Parathyroid adenoma (tissue), 2 donors: ENCODE data around the gene AKAP9.

Source experiments
- H2AFZ ChIP-seq: fragments of 300-600 bp; sonication (generic); one replicate; pipeline ENCODE4 v1.7.0; 2017; ENCODE audit warnings: antibody characterized with exemption, mild to moderate bottlenecking
- H3K27ac ChIP-seq: fragments of 300-600 bp; sonication (generic); one replicate; pipeline ENCODE4 v1.7.0; 2017
- H3K27me3 ChIP-seq: fragments of 300-600 bp; sonication (generic); one replicate; pipeline ENCODE4 v1.7.0; 2017; ENCODE audit warnings: low read length; ENCODE audit not compliant: control insufficient read depth, insufficient read depth
- H3K36me3 ChIP-seq: fragments of 300-600 bp; sonication (generic); one replicate; pipeline ENCODE4 v1.7.0; 2017; ENCODE audit warnings: low read length; ENCODE audit not compliant: control insufficient read depth, insufficient read depth
- H3K4me1 ChIP-seq: fragments of 300-600 bp; sonication (generic); one replicate; pipeline ENCODE4 v1.7.0; 2017; ENCODE audit warnings: control low read depth
- H3K4me2 ChIP-seq: fragments of 300-600 bp; sonication (generic); one replicate; pipeline ENCODE4 v1.7.0; 2017; ENCODE audit warnings: low read length
- H3K4me3 ChIP-seq: fragments of 300-600 bp; sonication (generic); one replicate; pipeline ENCODE4 v1.7.0; 2017; ENCODE audit warnings: low read depth, low read length
- H3K79me2 ChIP-seq: fragments of 300-600 bp; sonication (generic); one replicate; pipeline ENCODE4 v1.7.0; 2017; ENCODE audit warnings: control low read depth
- H3K9ac ChIP-seq: fragments of 300-600 bp; sonication (generic); one replicate; pipeline ENCODE4 v1.7.0; 2017; ENCODE audit warnings: mild to moderate bottlenecking
- H3K9me3 ChIP-seq: fragments of 300-600 bp; sonication (generic); one replicate; pipeline ENCODE4 v1.7.0; 2017; ENCODE audit warnings: low read length; ENCODE audit not compliant: control insufficient read depth
- TF ChIP-seq, protein P1 (sequence below): fragments of 300-600 bp; sonication (generic); IDR thresholded peaks from one replicate; pipeline ENCODE4 v1.7.0; 2017; ENCODE audit warnings: antibody characterized with exemption, mild to moderate bottlenecking
- donor health status: primary hyperparathyroidism.

AKAP9 gene

DNA sequence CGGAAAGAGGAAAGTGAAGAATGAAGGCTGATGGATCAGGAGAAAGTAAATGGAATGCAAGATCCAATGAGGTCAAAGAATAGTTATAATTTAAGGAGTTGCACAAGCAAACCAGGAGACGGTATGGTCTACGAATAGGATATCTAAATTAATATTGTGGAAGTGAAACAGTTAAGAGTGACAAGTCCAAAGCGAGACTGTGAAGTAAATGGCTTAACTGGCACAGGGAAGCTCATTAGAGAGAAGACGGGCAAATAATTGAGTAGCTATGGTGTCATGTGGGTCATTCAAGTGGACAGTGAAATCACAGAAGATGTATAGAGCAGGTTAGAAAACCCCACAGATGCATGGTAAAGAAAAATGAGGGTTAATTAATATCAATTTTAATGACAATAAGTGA lies 190.4 kb downstream of the AKAP9 start:
- H3K27me3 ChIP-seq, result no peaks in the 10 kb centered on the region
- no peak overlapping the region for H3K27ac ChIP-seq
- H3K36me3 ChIP-seq, result no peaks in the 10 kb centered on the region
- peaks cover 3% of the 10 kb centered on the region for H3K4me1 ChIP-seq
- TF ChIP-seq, protein P1, sequence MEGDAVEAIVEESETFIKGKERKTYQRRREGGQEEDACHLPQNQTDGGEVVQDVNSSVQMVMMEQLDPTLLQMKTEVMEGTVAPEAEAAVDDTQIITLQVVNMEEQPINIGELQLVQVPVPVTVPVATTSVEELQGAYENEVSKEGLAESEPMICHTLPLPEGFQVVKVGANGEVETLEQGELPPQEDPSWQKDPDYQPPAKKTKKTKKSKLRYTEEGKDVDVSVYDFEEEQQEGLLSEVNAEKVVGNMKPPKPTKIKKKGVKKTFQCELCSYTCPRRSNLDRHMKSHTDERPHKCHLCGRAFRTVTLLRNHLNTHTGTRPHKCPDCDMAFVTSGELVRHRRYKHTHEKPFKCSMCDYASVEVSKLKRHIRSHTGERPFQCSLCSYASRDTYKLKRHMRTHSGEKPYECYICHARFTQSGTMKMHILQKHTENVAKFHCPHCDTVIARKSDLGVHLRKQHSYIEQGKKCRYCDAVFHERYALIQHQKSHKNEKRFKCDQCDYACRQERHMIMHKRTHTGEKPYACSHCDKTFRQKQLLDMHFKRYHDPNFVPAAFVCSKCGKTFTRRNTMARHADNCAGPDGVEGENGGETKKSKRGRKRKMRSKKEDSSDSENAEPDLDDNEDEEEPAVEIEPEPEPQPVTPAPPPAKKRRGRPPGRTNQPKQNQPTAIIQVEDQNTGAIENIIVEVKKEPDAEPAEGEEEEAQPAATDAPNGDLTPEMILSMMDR, result no peak
- H3K9me3 ChIP-seq, result no peaks in the 10 kb centered on the region
- H3K4me2 ChIP-seq, result no peak overlapping the region
- peaks cover 4% of the 10 kb centered on the region for H3K79me2 ChIP-seq
- H3K4me3 ChIP-seq, result no peak overlapping the region
- no peak overlapping the region for H3K9ac ChIP-seq
- H2AFZ ChIP-seq, result no peak overlapping the region

DNA sequence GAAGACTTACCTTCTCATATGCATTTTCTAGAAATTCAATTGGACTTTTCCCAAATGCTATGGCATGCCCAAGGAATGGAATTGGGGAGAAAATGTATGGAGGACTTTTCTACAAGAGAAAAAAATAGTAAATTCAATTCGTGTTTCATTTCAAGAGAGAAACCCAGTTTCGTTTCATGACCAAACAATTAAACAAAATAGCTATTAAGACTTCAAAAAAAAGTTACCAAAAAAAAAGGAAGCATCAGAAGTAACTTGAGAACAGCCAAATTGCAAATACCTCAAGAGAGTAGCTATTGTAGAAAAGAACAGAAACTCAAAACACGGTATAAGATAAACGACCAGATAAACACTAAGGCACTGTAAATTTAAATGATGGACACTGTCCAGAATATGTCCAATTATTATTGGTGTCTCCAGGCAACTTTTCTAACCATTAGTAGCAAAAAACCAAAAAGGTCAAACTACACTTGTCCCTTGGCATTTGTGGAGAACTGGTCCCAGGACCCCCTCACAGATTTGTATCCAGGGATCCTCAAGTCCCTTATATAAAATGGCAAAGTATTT lies 191.2 kb downstream of the AKAP9 start:
- Histone ChIP-seq H3K4me2 (no peak overlapping the region), H3K27ac (no peak overlapping the region), H2AFZ (no peak overlapping the region), H3K4me1 (peaks cover 3% of the 10 kb centered on the region), H3K27me3 (no peaks in the 10 kb centered on the region), H3K9me3 (no peaks in the 10 kb centered on the region), H3K4me3 (no peak overlapping the region), H3K79me2 (peaks cover 4% of the 10 kb centered on the region), H3K9ac (no peak overlapping the region), H3K36me3 (no peaks in the 10 kb centered on the region)
- TF ChIP-seq, protein P1, result no peak

DNA sequence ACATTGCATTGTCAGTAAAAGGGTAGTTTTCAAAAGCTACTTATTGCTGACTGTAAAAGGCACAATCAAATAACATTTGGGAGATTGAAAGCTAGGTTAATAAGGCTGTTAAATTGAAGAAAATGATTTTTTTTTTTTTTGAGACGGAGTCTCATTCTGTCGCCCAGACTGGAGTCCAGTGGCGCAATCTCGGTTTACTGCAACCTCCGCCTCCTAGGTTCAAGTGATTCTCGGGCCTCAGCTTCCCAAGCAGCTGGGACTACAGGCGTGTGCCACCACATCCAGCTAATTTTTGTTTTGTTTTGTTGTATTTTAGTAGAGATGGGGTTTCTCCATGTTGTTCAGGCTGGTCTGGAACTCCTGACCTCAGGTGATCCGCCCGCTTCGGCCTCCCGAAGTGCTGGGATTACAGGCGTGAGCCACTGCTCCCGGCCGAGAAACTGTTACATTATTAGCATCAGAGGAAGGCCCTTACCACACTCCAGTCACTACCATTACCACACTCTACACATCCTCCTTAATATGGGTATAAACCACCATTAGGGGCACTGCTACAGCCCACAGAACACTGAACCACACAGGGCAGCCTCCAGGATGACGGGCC lies 192.6 kb downstream of the AKAP9 start:
- Histone ChIP-seq H3K36me3 (no peaks in the 10 kb centered on the region), H3K4me2 (peak overlapping the region; percentile 86), H3K27me3 (no peaks in the 10 kb centered on the region), H2AFZ (peak overlapping the region; percentile 93), H3K4me1 (peaks cover 3% of the 10 kb centered on the region), H3K9me3 (no peaks in the 10 kb centered on the region), H3K9ac (peak overlapping the region; percentile 48), H3K79me2 (peaks cover 4% of the 10 kb centered on the region), H3K4me3 (peak overlapping the region; percentile 88), H3K27ac (peak overlapping the region; percentile 96)
- TF ChIP-seq, protein P1, result no peak

DNA sequence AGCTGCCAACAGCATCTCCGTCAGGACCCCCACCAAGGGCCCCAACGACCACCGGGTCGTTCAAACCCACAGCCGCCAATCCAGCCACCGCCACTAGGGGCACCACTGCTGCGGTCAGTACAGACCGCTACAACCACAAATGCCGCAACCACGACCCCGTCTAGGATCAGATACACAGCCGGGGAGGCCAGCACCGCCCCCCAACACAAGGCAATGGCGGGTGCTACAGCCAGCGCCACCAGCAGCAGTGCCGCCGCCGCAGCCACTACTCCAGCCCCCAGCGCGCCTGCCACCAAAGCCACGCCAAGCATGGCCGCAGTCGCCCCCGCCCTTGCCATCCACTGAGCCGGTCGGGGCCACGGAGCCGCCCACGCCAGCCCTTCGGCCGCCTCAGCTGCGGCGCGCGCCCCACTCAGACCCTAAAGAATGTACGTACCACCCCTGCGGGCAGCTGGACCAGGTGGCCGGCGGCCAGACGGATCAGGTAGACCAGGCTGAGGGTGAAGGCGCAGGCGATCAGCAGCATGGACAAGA lies 193.1 kb downstream of the AKAP9 start:
- H3K4me1 ChIP-seq, result peaks cover 3% of the 10 kb centered on the region
- H3K4me3 ChIP-seq, result peak overlapping the region; percentile 88
- peak overlapping the region; percentile 48 for H3K9ac ChIP-seq
- TF ChIP-seq, protein P1, result peak; percentile 83
- no peaks in the 10 kb centered on the region for H3K27me3 ChIP-seq
- H3K79me2 ChIP-seq, result peaks cover 4% of the 10 kb centered on the region
- peak overlapping the region; percentile 93 for H2AFZ ChIP-seq
- H3K9me3 ChIP-seq, result no peaks in the 10 kb centered on the region
- peak overlapping the region; percentile 86 for H3K4me2 ChIP-seq
- H3K36me3 ChIP-seq, result no peaks in the 10 kb centered on the region
- H3K27ac ChIP-seq, result peak overlapping the region; percentile 96
